Measurements from ENCODE around the gene SETDB2.

The SETDB2 gene

DNA sequence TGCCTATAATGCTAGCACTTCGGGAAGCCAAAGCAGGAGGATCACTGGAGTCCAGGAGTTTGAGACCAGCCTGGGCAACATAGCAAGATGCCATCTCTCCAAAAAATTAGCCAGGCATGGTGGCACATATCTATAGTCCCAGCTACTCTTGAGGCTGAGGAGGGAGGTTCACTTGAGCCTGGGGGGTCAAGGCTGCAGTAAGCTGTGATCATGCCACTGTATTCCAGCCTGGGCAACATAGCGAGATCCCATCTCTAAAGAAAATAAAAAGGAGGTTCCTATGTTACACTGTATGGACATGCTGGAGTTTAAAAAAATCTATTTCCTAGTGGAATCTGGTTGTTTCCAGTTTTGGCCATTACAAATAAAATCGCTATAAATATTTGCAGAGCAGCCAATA, 2.8 kb upstream of the SETDB2 start:
- no peak for DNase-seq (ENCODE audit: low read depth)
- TF ChIP-seq, protein P1, sequence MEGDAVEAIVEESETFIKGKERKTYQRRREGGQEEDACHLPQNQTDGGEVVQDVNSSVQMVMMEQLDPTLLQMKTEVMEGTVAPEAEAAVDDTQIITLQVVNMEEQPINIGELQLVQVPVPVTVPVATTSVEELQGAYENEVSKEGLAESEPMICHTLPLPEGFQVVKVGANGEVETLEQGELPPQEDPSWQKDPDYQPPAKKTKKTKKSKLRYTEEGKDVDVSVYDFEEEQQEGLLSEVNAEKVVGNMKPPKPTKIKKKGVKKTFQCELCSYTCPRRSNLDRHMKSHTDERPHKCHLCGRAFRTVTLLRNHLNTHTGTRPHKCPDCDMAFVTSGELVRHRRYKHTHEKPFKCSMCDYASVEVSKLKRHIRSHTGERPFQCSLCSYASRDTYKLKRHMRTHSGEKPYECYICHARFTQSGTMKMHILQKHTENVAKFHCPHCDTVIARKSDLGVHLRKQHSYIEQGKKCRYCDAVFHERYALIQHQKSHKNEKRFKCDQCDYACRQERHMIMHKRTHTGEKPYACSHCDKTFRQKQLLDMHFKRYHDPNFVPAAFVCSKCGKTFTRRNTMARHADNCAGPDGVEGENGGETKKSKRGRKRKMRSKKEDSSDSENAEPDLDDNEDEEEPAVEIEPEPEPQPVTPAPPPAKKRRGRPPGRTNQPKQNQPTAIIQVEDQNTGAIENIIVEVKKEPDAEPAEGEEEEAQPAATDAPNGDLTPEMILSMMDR (conservative IDR thresholded peaks at IDR 0.05; ENCODE audit: control insufficient read depth, insufficient read depth, low read depth, low read length): no peak
- H3K4me3 ChIP-seq (ENCODE audit: control insufficient read depth, low read depth, low read length): no peak overlapping the region

- peak; percentile 49 for DNase-seq (ENCODE audit: low read depth)
- TF ChIP-seq, protein P1 (conservative IDR thresholded peaks at IDR 0.05; ENCODE audit: control insufficient read depth, insufficient read depth, low read depth, low read length): no peak
- no peak overlapping the region for H3K4me3 ChIP-seq (ENCODE audit: control insufficient read depth, low read depth, low read length)
Measured at GRCh38 chr13:49441846-49442245, 2.2 kb upstream of the SETDB2 start.

GRCh38 chr13:49443357-49443703, 744 bp upstream of the SETDB2 start:
- DNase-seq (ENCODE audit: low read depth): peak; percentile 43
- TF ChIP-seq, protein P1 (conservative IDR thresholded peaks at IDR 0.05; ENCODE audit: control insufficient read depth, insufficient read depth, low read depth, low read length): no peak
- H3K4me3 ChIP-seq (ENCODE audit: control insufficient read depth, low read depth, low read length): peak overlapping the region; percentile 93

- H3K4me3 ChIP-seq (ENCODE audit: control insufficient read depth, low read depth, low read length): peak overlapping the region; percentile 93
- peak; percentile 87 for DNase-seq (ENCODE audit: low read depth)
- TF ChIP-seq, protein P1 (conservative IDR thresholded peaks at IDR 0.05; ENCODE audit: control insufficient read depth, insufficient read depth, low read depth, low read length): no peak
Measured at GRCh38 chr13:49444524-49445395, 686 bp downstream of the SETDB2 start.

DNA sequence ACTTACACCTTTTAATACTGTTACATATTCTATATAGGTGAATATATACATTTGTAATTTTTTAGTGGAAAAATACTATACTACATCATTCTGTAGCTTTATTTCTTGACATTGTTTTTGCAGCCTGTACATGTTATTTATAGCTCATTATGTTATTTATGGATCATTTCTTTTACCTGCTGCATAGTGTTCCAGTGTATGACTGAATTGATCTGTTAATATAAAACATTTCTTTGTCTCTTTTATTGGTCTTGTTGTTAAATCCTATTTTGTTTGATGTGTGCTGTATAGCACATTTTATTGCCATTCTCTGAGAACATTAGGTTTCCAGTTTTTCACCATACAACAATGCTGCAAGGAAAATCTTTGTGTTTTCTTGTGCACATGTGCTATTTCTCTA, 2.4 kb downstream of the SETDB2 start:
- DNase-seq (ENCODE audit: low read depth): no peak
- TF ChIP-seq, protein P1 (conservative IDR thresholded peaks at IDR 0.05; ENCODE audit: control insufficient read depth, insufficient read depth, low read depth, low read length): no peak
- no peak overlapping the region for H3K4me3 ChIP-seq (ENCODE audit: control insufficient read depth, low read depth, low read length)

DNA sequence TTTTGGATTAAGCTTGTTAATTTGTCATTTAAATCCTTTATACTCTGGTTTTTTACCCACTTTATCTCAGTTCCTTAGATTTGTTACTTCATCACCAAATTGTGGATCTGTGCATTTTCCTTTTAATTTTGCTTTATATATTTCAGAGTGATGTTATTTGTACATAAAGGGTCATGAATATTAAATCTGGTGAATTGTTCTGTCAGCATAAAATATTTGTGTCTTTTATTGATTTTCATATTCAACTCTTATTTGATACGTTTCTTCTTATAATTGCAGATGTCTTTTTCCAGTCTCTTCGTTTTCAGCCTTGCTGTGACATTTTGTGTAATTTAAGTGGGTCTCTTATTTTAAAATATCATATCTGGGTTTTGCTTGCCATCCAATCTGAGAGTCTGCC, 4.7 kb downstream of the SETDB2 start:
- H3K4me3 ChIP-seq (ENCODE audit: control insufficient read depth, low read depth, low read length): no peak overlapping the region
- DNase-seq (ENCODE audit: low read depth): no peak
- TF ChIP-seq, protein P1 (conservative IDR thresholded peaks at IDR 0.05; ENCODE audit: control insufficient read depth, insufficient read depth, low read depth, low read length): no peak

Data from fibroblast of mammary gland (primary cell).